Endothelial cell (in vitro differentiated cells): ENCODE results near the gene FBXO21. TPM values are rescaled to one million over a fixed set of nuclear protein-coding genes. Genes with fewer than 3 reads are reported as not detected.
"Not testable (repeated sequence)": the region's sequence is repeated elsewhere in the genome, so short reads cannot be mapped to it uniquely, and the experiment has no call there.

Experiments
- DNase-seq: peaks from one replicate; pipeline ENCODE4 v3.0.0; 2021; ENCODE audit warnings: low spot score
- H3K27ac Mint-ChIP-seq: one replicate; pipeline ENCODE4 v1.8.0; 2021; ENCODE audit warnings: mixed read lengths, inconsistent platforms; ENCODE audit not compliant: unreplicated experiment
- H3K27me3 Mint-ChIP-seq: one replicate; pipeline ENCODE4 v1.8.0; 2021; ENCODE audit warnings: mild to moderate bottlenecking, moderate library complexity, mixed read lengths, inconsistent platforms; ENCODE audit not compliant: unreplicated experiment
- H3K36me3 Mint-ChIP-seq: one replicate; pipeline ENCODE4 v1.8.0; 2021; ENCODE audit warnings: mild to moderate bottlenecking, low read depth, mixed read lengths, inconsistent platforms; ENCODE audit not compliant: unreplicated experiment
- H3K4me1 Mint-ChIP-seq: one replicate; pipeline ENCODE4 v1.8.0; 2021; ENCODE audit warnings: mild to moderate bottlenecking, mixed read lengths, inconsistent platforms; ENCODE audit not compliant: unreplicated experiment
- H3K4me3 Mint-ChIP-seq: one replicate; pipeline ENCODE4 v1.8.0; 2021; ENCODE audit warnings: mild to moderate bottlenecking, mixed read lengths, inconsistent platforms; ENCODE audit not compliant: unreplicated experiment
- H3K9me3 Mint-ChIP-seq: one replicate; pipeline ENCODE4 v1.8.0; 2021; ENCODE audit warnings: mixed read lengths, inconsistent platforms; ENCODE audit not compliant: unreplicated experiment
- CTCF ChIP-seq: fragments of 200-600 bp; sonication (generic); IDR thresholded peaks from one replicate; pipeline ENCODE4 v1.5.0; 2021; ENCODE audit warnings: antibody characterized with exemption; ENCODE audit not compliant: unreplicated experiment
- total RNA-seq: library from RNA; stranded (reverse); fragmentation: NEBNext Ultra II Directional; extraction: Animal tissue kit (Norgen Biotek cat#: 25700); gene quantifications from one replicate; pipeline ENCODE4 v1.2.1, GENCODE V29; 2021; ENCODE audit not compliant: unreplicated experiment

The FBXO21 gene
- total RNA-seq, 1 donor from 2014 or later: 44.7 TPM

GRCh38 chr12:117182866-117183265 is 7.4 kb downstream of the FBXO21 start:
- Mint-ChIP-seq H3K4me3 (no peak overlapping the region), H3K27me3 (peaks cover 3% of the 10 kb centered on the region), H3K4me1 (peaks cover 11% of the 10 kb centered on the region), H3K9me3 (no peaks in the 10 kb centered on the region), H3K27ac (no peak overlapping the region), H3K36me3 (peaks cover 14% of the 10 kb centered on the region)
- DNase-seq: no peak
- TF ChIP-seq CTCF: no peak

GRCh38 chr12:117181468-117181843 is 8.8 kb downstream of the FBXO21 start:
- Mint-ChIP-seq H3K4me1 (peaks cover 11% of the 10 kb centered on the region), H3K36me3 (peaks cover 16% of the 10 kb centered on the region)
- H3K27ac Mint-ChIP-seq, H3K27me3 Mint-ChIP-seq, H3K9me3 Mint-ChIP-seq, DNase-seq, H3K4me3 Mint-ChIP-seq: not testable (repeated sequence)

- H3K27ac Mint-ChIP-seq: no peak overlapping the region
- no peak for DNase-seq
- no peak overlapping the region for H3K4me3 Mint-ChIP-seq
- H3K9me3 Mint-ChIP-seq: no peaks in the 10 kb centered on the region
- peaks cover 11% of the 10 kb centered on the region for H3K4me1 Mint-ChIP-seq
- peaks cover 3% of the 10 kb centered on the region for H3K27me3 Mint-ChIP-seq
- H3K36me3 Mint-ChIP-seq: peaks cover 21% of the 10 kb centered on the region
- TF ChIP-seq CTCF: no peak
Measured at GRCh38 chr12:117180758-117181467, 9.4 kb downstream of the FBXO21 start.

GRCh38 chr12:117178745-117179144 is 11.5 kb downstream of the FBXO21 start:
- DNase-seq: no peak
- Mint-ChIP-seq H3K9me3 (no peaks in the 10 kb centered on the region), H3K36me3 (peaks cover 30% of the 10 kb centered on the region), H3K4me3 (no peak overlapping the region), H3K4me1 (no peaks in the 10 kb centered on the region), H3K27ac (no peak overlapping the region), H3K27me3 (peaks cover 3% of the 10 kb centered on the region)
- TF ChIP-seq CTCF: no peak

GRCh38 chr12:117178301-117178700 is 12.0 kb downstream of the FBXO21 start:
- Mint-ChIP-seq H3K27me3 (peaks cover 3% of the 10 kb centered on the region), H3K4me3 (no peak overlapping the region), H3K27ac (no peak overlapping the region), H3K36me3 (peaks cover 30% of the 10 kb centered on the region), H3K9me3 (no peaks in the 10 kb centered on the region), H3K4me1 (no peaks in the 10 kb centered on the region)
- DNase-seq: no peak
- TF ChIP-seq CTCF: no peak
